ENCODE data around the gene RIMS1. TPM values are rescaled to one million over a fixed set of nuclear protein-coding genes. Genes with fewer than 3 reads are reported as not detected.

Gene RIMS1
- total and polyA plus RNA-seq, 9 donors, result 0.40 to 5.7 (median 0.71) TPM

DNA sequence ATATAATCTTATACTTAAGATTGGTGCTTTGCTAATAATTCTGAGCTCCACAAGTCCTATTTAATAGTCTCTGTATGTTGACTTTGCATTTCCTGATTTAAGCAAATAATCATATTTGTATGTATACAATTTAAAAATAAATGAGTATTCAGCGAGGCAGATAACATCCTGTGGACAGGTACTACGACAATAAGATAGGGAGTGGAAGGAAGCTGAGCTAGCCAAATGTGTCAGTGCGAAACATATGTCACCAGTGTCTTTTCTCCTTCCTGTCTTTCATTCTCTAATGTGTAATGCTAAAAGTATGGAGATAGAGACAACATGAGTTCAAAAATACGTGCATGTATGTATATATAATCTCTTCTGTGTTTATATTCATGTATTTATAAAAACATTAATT, 375.9 kb downstream of the RIMS1 start:
- Histone ChIP-seq H3K4me1 (ENCODE audit: control insufficient read depth, insufficient read depth, low read length) (no peaks in the 10 kb centered on the region), H3K27ac (ENCODE audit: low read length) (no peak overlapping the region), H3K36me3 (ENCODE audit: control insufficient read depth, insufficient read depth, low read length) (no peaks in the 10 kb centered on the region), H3K9me3 (replicated peaks; ENCODE audit: control insufficient read depth, low read depth, low read length) (no peaks in the 10 kb centered on the region), H3K27me3 (ENCODE audit: control insufficient read depth, insufficient read depth, low read length) (no peaks in the 10 kb centered on the region), H3K4me3 (ENCODE audit: low read length) (no peak overlapping the region)
- WGBS (ENCODE audit: insufficient coverage), result no CpG with 5 or more reads among the region's 4 CpGs
- DNase-seq, result no peak

DNA sequence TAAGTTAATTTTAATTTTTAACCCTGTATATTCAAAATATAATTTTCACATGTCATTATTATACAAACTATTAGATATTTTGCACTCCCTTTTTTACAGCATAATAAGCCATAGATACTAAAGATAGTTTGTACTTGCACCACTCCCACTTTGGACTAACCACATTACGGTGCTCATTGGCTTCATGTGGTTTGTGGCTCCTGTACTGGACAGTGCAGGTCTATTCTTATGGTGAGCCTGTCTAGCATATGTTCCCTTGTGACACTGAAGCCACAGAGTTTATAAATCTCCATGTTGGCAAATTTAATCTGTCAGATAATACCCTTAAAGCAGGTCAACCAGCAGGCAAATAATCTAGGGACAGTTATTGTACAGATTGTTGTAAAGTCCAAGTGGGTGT, 381.1 kb downstream of the RIMS1 start:
- no peaks in the 10 kb centered on the region for H3K4me1 ChIP-seq (ENCODE audit: control insufficient read depth, insufficient read depth, low read length)
- no peak for DNase-seq
- no peaks in the 10 kb centered on the region for H3K9me3 ChIP-seq (replicated peaks; ENCODE audit: control insufficient read depth, low read depth, low read length)
- WGBS (ENCODE audit: insufficient coverage), result 80% methylated on average over 1 of the region's 1 CpG
- no peak overlapping the region for H3K4me3 ChIP-seq (ENCODE audit: low read length)
- H3K27ac ChIP-seq (ENCODE audit: low read length), result no peak overlapping the region
- H3K27me3 ChIP-seq (ENCODE audit: control insufficient read depth, insufficient read depth, low read length), result no peaks in the 10 kb centered on the region
- no peaks in the 10 kb centered on the region for H3K36me3 ChIP-seq (ENCODE audit: control insufficient read depth, insufficient read depth, low read length)

DNA sequence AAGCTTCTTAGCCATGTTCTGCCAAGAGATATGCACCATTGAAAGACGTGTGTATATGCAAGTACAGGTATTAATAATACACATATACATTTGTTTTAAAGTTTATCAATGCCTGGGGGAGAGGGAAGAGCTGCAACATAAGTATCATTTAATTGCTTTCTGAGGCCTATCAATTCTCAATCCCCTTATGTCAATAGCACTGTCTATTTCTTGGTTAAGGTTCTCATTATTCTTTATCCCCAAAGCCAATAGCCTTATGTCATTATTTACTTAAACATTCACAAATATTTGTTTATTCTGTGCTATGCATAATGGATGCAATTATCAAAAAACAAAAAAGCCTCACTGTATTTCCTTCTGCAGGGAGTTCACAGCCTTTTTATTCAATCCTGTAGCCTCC, 385.2 kb downstream of the RIMS1 start:
- no peaks in the 10 kb centered on the region for H3K27me3 ChIP-seq (ENCODE audit: control insufficient read depth, insufficient read depth, low read length)
- no peaks in the 10 kb centered on the region for H3K9me3 ChIP-seq (replicated peaks; ENCODE audit: control insufficient read depth, low read depth, low read length)
- DNase-seq, result no peak
- H3K4me1 ChIP-seq (ENCODE audit: control insufficient read depth, insufficient read depth, low read length), result no peaks in the 10 kb centered on the region
- WGBS (ENCODE audit: insufficient coverage), result no CpG with 5 or more reads among the region's 1 CpG
- no peaks in the 10 kb centered on the region for H3K36me3 ChIP-seq (ENCODE audit: control insufficient read depth, insufficient read depth, low read length)
- no peak overlapping the region for H3K27ac ChIP-seq (ENCODE audit: low read length)
- no peak overlapping the region for H3K4me3 ChIP-seq (ENCODE audit: low read length)

DNA sequence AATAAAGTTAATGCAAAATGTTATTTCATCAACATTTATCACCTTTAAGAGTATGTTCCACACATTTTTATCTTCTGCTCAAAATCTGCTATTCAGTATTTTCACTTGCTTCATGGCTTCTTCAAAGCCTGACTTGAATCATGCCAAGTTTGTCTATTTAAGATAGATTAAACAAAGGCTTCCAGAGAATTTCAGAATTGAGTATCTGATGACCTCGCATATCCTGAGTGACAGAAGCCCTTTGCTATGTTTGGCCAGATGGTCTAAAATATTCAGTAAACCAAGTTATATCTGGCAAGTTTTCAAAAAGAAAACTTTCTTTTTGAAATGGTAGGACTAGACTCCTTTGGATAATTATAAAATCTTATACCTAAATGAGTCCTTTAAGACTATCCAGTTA, 386.6 kb downstream of the RIMS1 start:
- WGBS (ENCODE audit: insufficient coverage), result no CpG with 5 or more reads among the region's 1 CpG
- Histone ChIP-seq H3K36me3 (ENCODE audit: control insufficient read depth, insufficient read depth, low read length) (no peaks in the 10 kb centered on the region), H3K9me3 (replicated peaks; ENCODE audit: control insufficient read depth, low read depth, low read length) (no peaks in the 10 kb centered on the region), H3K27ac (ENCODE audit: low read length) (no peak overlapping the region), H3K4me1 (ENCODE audit: control insufficient read depth, insufficient read depth, low read length) (no peaks in the 10 kb centered on the region), H3K27me3 (ENCODE audit: control insufficient read depth, insufficient read depth, low read length) (no peaks in the 10 kb centered on the region), H3K4me3 (ENCODE audit: low read length) (no peak overlapping the region)
- no peak for DNase-seq

DNA sequence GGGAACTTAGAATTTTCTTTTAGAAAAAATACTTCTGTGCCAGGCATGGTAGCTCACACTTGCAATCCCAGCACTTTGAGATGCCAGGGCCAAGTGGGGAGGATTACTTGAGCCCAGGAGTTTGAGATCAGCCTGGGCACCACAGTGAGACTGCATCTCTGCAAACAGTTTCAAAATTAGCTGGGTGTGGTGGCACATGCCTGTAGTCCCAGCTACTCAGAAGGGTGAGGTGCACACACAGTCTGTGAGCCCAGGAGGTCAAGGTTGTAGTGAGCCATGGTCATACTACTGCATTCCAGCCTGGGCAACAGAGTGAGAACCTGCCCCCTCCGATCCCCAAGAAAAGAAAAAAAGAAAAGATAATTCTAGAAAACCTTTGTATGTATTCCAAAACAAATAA, 389.5 kb downstream of the RIMS1 start:
- H3K9me3 ChIP-seq (replicated peaks; ENCODE audit: control insufficient read depth, low read depth, low read length), result no peaks in the 10 kb centered on the region
- H3K27ac ChIP-seq (ENCODE audit: low read length), result no peak overlapping the region
- no peaks in the 10 kb centered on the region for H3K27me3 ChIP-seq (ENCODE audit: control insufficient read depth, insufficient read depth, low read length)
- no peaks in the 10 kb centered on the region for H3K36me3 ChIP-seq (ENCODE audit: control insufficient read depth, insufficient read depth, low read length)
- DNase-seq, result no peak
- H3K4me1 ChIP-seq (ENCODE audit: control insufficient read depth, insufficient read depth, low read length), result no peaks in the 10 kb centered on the region
- no peak overlapping the region for H3K4me3 ChIP-seq (ENCODE audit: low read length)
- whole genome bisulfite sequencing (ENCODE audit: insufficient coverage), result no CpG with 5 or more reads among the region's 1 CpG

DNA sequence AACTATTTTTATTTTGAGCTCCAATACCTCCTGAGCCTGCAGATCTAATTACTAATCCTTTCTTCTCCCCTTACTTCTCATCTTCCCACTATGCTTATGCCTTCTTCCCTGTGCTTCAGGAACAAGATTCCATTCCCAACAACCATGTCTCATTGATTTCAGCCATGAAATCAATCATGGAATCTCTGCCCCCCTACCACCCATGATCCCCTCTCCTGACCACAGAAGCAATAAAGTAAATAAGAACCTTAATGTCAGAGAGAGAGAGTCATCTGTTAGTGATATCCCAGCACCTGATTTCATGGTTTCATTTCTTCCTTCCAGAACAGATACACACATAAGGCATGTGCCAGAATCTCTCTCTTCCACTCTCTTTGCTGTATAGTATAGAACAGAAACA, 395.9 kb downstream of the RIMS1 start:
- H3K27ac ChIP-seq (ENCODE audit: low read length), result no peak overlapping the region
- H3K9me3 ChIP-seq (replicated peaks; ENCODE audit: control insufficient read depth, low read depth, low read length), result no peaks in the 10 kb centered on the region
- DNase-seq, result no peak
- no peak overlapping the region for H3K4me3 ChIP-seq (ENCODE audit: low read length)
- H3K36me3 ChIP-seq (ENCODE audit: control insufficient read depth, insufficient read depth, low read length), result no peaks in the 10 kb centered on the region
- H3K27me3 ChIP-seq (ENCODE audit: control insufficient read depth, insufficient read depth, low read length), result no peaks in the 10 kb centered on the region
- no peaks in the 10 kb centered on the region for H3K4me1 ChIP-seq (ENCODE audit: control insufficient read depth, insufficient read depth, low read length)

DNA sequence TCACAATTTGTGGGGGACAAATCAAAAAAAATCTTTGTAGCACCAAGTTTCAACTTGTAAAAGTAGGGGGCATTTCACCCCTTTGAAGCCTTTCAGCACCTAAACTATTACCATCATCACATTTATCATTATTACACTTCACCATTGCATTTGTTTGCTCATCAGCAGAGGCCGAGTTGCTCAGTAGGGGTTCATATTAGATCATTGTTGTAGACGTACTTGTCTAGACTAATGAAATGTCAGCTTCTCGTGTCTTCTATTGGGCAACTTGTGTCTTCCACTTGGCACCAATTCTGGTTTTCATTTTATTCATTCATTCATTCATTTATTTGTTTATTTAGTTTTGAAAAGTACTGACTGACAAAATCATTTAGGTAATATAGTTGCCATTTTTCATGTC, 397.2 kb downstream of the RIMS1 start:
- H3K27ac ChIP-seq (ENCODE audit: low read length), result no peak overlapping the region
- H3K4me1 ChIP-seq (ENCODE audit: control insufficient read depth, insufficient read depth, low read length), result no peaks in the 10 kb centered on the region
- WGBS (ENCODE audit: insufficient coverage), result no CpG with 5 or more reads among the region's 3 CpGs
- H3K27me3 ChIP-seq (ENCODE audit: control insufficient read depth, insufficient read depth, low read length), result no peaks in the 10 kb centered on the region
- H3K9me3 ChIP-seq (replicated peaks; ENCODE audit: control insufficient read depth, low read depth, low read length), result no peaks in the 10 kb centered on the region
- no peak for DNase-seq
- H3K4me3 ChIP-seq (ENCODE audit: low read length), result no peak overlapping the region
- H3K36me3 ChIP-seq (ENCODE audit: control insufficient read depth, insufficient read depth, low read length), result no peaks in the 10 kb centered on the region

DNA sequence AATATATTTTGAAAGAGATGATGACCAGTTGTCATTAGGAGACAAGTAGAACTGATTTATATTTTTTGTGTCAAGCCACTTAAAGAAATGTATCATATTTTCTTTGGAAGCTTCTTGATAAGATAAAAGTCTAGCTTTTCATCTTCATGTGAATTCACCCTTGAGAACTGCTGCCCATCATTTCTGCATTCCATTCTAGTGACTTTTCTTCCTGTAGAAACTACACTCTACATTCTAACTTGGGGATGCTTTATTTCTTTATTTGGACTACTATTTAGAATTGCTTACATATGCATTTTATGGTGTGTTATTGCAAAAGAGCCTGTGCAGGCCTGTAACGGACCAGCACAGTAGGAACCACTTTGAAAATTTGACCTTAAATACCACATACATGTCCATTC, 400.6 kb downstream of the RIMS1 start:
- no peak overlapping the region for H3K27ac ChIP-seq (ENCODE audit: low read length)
- H3K4me3 ChIP-seq (ENCODE audit: low read length), result no peak overlapping the region
- no peak for DNase-seq
- no peaks in the 10 kb centered on the region for H3K9me3 ChIP-seq (replicated peaks; ENCODE audit: control insufficient read depth, low read depth, low read length)
- H3K36me3 ChIP-seq (ENCODE audit: control insufficient read depth, insufficient read depth, low read length), result no peaks in the 10 kb centered on the region
- no peaks in the 10 kb centered on the region for H3K4me1 ChIP-seq (ENCODE audit: control insufficient read depth, insufficient read depth, low read length)
- H3K27me3 ChIP-seq (ENCODE audit: control insufficient read depth, insufficient read depth, low read length), result no peaks in the 10 kb centered on the region
- WGBS (ENCODE audit: insufficient coverage), result no CpG with 5 or more reads among the region's 1 CpG

DNA sequence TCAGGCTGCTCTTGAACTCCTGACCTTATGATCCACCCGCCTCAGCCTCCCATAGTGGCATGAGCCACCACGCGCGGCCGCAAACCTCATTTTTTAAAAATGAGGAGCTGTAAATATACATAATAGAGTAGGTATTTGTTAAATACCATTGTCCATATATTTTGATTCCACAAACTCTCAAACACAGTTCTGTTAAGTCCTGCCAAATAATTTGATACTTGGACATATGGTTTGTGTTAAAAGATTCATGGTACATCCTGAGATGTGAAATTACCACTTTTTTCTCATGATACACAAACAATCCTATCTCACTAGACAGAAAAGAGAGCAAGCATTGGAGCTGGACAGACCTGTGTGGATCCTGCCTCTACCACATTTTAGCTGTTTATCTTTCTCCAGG, 401.5 kb downstream of the RIMS1 start:
- Histone ChIP-seq H3K36me3 (ENCODE audit: control insufficient read depth, insufficient read depth, low read length) (no peaks in the 10 kb centered on the region), H3K27ac (ENCODE audit: low read length) (no peak overlapping the region), H3K4me1 (ENCODE audit: control insufficient read depth, insufficient read depth, low read length) (no peaks in the 10 kb centered on the region), H3K9me3 (replicated peaks; ENCODE audit: control insufficient read depth, low read depth, low read length) (no peaks in the 10 kb centered on the region), H3K4me3 (ENCODE audit: low read length) (no peak overlapping the region), H3K27me3 (ENCODE audit: control insufficient read depth, insufficient read depth, low read length) (no peaks in the 10 kb centered on the region)
- WGBS (ENCODE audit: insufficient coverage), result no CpG with 5 or more reads among the region's 5 CpGs
- DNase-seq, result no peak

DNA sequence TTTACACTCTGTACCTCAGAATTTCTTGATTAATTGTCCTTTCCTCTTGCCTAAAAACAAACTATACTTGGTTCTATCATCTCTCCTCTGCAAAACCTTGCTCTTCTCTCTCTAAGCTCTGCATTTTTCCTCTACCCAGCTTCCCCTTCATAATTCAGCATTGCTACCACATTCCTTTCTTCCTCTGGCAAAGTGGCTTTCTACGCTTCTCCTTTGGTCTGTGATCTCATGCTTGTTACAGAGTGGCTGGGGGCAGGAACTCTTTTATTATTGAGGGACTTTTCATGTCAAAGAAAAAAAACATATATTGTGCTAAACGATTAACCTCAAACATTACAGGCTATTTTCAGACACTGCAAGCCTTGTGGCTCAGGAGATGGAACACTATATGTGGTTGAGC, 402.2 kb downstream of the RIMS1 start:
- H3K27me3 ChIP-seq (ENCODE audit: control insufficient read depth, insufficient read depth, low read length), result no peaks in the 10 kb centered on the region
- no peaks in the 10 kb centered on the region for H3K9me3 ChIP-seq (replicated peaks; ENCODE audit: control insufficient read depth, low read depth, low read length)
- no peak overlapping the region for H3K27ac ChIP-seq (ENCODE audit: low read length)
- no CpG with 5 or more reads among the region's 2 CpGs for WGBS (ENCODE audit: insufficient coverage)
- no peak for DNase-seq
- H3K4me1 ChIP-seq (ENCODE audit: control insufficient read depth, insufficient read depth, low read length), result no peaks in the 10 kb centered on the region
- H3K4me3 ChIP-seq (ENCODE audit: low read length), result no peak overlapping the region
- H3K36me3 ChIP-seq (ENCODE audit: control insufficient read depth, insufficient read depth, low read length), result no peaks in the 10 kb centered on the region

DNA sequence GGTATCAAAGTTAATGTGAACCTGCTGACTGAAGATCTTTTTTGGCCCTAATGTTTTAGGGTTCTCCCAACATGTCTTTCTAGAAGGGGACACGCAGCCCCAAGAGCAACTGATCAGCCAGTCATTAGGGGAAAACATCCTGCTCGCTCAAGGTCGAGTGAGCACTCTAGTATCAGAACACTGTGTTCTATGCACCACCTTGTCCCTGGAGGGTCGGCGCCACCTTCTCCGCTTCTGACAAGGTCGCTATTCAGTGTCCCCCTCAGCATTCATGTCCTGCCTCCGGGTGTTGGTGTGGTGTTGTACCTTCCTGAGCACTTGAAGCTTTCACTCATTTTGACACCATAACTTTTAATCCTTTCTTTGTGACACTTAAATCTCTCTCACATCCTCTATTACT, 404.3 kb downstream of the RIMS1 start:
- no peak overlapping the region for H3K4me3 ChIP-seq (ENCODE audit: low read length)
- no peak for DNase-seq
- 93% methylated on average over 5 of the region's 8 CpGs for WGBS (ENCODE audit: insufficient coverage)
- H3K4me1 ChIP-seq (ENCODE audit: control insufficient read depth, insufficient read depth, low read length), result no peaks in the 10 kb centered on the region
- H3K9me3 ChIP-seq (replicated peaks; ENCODE audit: control insufficient read depth, low read depth, low read length), result no peaks in the 10 kb centered on the region
- no peak overlapping the region for H3K27ac ChIP-seq (ENCODE audit: low read length)
- H3K36me3 ChIP-seq (ENCODE audit: control insufficient read depth, insufficient read depth, low read length), result no peaks in the 10 kb centered on the region
- no peaks in the 10 kb centered on the region for H3K27me3 ChIP-seq (ENCODE audit: control insufficient read depth, insufficient read depth, low read length)

Measured in muscle of leg (tissue), 11 donors.